ENCODE measurements around the gene SORCS3.

The SORCS3 gene

DNA sequence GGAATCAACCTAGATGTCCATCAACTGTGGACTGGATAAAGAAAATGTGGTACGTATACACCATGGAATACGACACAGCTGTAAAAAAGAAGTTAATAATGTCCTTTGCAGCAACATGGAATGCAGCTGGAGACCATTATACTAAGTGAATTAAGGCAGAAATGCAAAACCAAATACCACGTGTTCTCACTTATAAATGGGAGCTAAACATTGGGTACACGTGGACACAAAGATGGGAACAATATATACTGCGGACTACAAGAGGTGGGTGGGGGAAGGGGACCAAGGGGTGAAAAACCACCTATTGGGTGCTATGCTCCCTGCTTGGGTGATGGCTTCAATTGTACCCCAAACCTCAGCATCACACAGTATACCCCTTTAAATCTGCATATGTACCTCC, 385.5 kb downstream of the SORCS3 start:
- no peaks in the 10 kb centered on the region for H3K79me2 ChIP-seq (ENCODE audit: insufficient read depth, low read length)
- H3K27me3 ChIP-seq (ENCODE audit: low read length): no peaks in the 10 kb centered on the region
- H3K9ac ChIP-seq (ENCODE audit: low read length): no peak overlapping the region
- H3K9me2 ChIP-seq (replicated peaks; ENCODE audit: insufficient read depth, low read length): no peaks in the 10 kb centered on the region
- no peaks in the 10 kb centered on the region for H3K36me3 ChIP-seq (ENCODE audit: low read length)
- H2AFZ ChIP-seq (ENCODE audit: low read depth, low read length, severe bottlenecking): no peak overlapping the region
- H4K20me1 ChIP-seq (ENCODE audit: low read depth, low read length): no peaks in the 10 kb centered on the region
- H3K27ac ChIP-seq (ENCODE audit: low read depth, low read length): no peak overlapping the region
- H3K9me3 ChIP-seq (ENCODE audit: insufficient read depth, low read length): no peaks in the 10 kb centered on the region; the same call in 1 of the 2 replicates
- TF ChIP-seq, protein P1, sequence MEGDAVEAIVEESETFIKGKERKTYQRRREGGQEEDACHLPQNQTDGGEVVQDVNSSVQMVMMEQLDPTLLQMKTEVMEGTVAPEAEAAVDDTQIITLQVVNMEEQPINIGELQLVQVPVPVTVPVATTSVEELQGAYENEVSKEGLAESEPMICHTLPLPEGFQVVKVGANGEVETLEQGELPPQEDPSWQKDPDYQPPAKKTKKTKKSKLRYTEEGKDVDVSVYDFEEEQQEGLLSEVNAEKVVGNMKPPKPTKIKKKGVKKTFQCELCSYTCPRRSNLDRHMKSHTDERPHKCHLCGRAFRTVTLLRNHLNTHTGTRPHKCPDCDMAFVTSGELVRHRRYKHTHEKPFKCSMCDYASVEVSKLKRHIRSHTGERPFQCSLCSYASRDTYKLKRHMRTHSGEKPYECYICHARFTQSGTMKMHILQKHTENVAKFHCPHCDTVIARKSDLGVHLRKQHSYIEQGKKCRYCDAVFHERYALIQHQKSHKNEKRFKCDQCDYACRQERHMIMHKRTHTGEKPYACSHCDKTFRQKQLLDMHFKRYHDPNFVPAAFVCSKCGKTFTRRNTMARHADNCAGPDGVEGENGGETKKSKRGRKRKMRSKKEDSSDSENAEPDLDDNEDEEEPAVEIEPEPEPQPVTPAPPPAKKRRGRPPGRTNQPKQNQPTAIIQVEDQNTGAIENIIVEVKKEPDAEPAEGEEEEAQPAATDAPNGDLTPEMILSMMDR (IDR thresholded peaks at IDR 0.05; ENCODE audit: insufficient read depth, low read length, poor library complexity, severe bottlenecking): no peak
- TF ChIP-seq EZH2phosphoT487 (conservative IDR thresholded peaks at IDR 0.05; ENCODE audit: low read length): no peak
- H3K4me3 ChIP-seq (ENCODE audit: insufficient read depth, low read length, poor library complexity, severe bottlenecking): no peak overlapping the region
- no peak overlapping the region for H3K4me2 ChIP-seq (ENCODE audit: low read depth, low read length, poor library complexity, severe bottlenecking)
- H3F3A ChIP-seq (ENCODE audit: insufficient read depth): no peaks in the 10 kb centered on the region

DNA sequence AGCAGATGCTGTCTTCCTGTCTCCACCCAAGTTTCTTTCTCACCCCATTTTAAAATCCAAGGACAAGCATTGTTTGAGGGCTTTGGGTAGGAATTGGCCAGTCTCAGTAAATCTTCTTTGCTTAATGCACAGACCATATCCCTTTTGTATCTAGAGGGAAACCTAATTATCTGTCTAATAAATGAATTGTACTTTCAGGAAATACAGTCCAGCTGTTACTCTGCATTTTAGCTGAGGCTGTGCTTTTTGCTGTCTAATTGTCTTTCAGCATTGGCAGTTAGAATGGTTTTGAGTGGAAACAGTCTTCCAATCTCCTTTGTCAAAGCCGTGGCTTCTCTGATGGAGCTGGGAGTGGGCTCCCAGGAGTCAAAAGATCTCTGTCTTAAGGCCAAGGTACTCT, 388.2 kb downstream of the SORCS3 start:
- Histone ChIP-seq H3K79me2 (ENCODE audit: insufficient read depth, low read length) (no peaks in the 10 kb centered on the region), H3K27ac (ENCODE audit: low read depth, low read length) (no peak overlapping the region), H3K4me3 (ENCODE audit: insufficient read depth, low read length, poor library complexity, severe bottlenecking) (no peak overlapping the region), H3K9ac (ENCODE audit: low read length) (no peak overlapping the region), H3F3A (ENCODE audit: insufficient read depth) (no peaks in the 10 kb centered on the region), H2AFZ (ENCODE audit: low read depth, low read length, severe bottlenecking) (no peak overlapping the region), H3K9me3 (ENCODE audit: insufficient read depth, low read length) (no peaks in the 10 kb centered on the region; the same call in 1 of the 2 replicates), H3K9me2 (replicated peaks; ENCODE audit: insufficient read depth, low read length) (no peaks in the 10 kb centered on the region), H4K20me1 (ENCODE audit: low read depth, low read length) (no peaks in the 10 kb centered on the region), H3K36me3 (ENCODE audit: low read length) (no peaks in the 10 kb centered on the region), H3K27me3 (ENCODE audit: low read length) (no peaks in the 10 kb centered on the region), H3K4me2 (ENCODE audit: low read depth, low read length, poor library complexity, severe bottlenecking) (no peak overlapping the region)
- TF ChIP-seq, protein P1 (IDR thresholded peaks at IDR 0.05; ENCODE audit: insufficient read depth, low read length, poor library complexity, severe bottlenecking): no peak
- TF ChIP-seq EZH2phosphoT487 (conservative IDR thresholded peaks at IDR 0.05; ENCODE audit: low read length): no peak

DNA sequence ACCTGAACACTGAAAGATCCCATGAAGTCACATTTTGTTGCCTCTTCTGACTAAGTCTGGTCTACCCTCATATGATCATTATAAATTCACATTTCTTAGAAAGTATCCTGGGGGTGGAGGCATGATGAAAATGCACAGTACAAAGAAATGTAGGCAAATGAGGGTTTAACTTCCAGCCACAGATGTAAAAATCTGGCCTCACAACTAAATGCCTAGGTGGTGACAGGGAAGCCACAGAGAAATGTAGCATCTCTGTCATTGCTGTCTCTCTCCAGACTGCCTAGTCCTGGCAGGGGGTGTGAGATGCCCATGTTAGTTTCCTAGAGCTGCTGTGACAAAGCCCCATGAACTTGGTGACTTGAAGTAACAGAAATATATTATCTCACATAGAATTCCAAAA, 395.9 kb downstream of the SORCS3 start:
- H3K27me3 ChIP-seq (ENCODE audit: low read length): no peaks in the 10 kb centered on the region
- no peak overlapping the region for H3K4me3 ChIP-seq (ENCODE audit: insufficient read depth, low read length, poor library complexity, severe bottlenecking)
- H3F3A ChIP-seq (ENCODE audit: insufficient read depth): no peaks in the 10 kb centered on the region
- no peak overlapping the region for H3K27ac ChIP-seq (ENCODE audit: low read depth, low read length)
- H4K20me1 ChIP-seq (ENCODE audit: low read depth, low read length): no peaks in the 10 kb centered on the region
- H3K4me2 ChIP-seq (ENCODE audit: low read depth, low read length, poor library complexity, severe bottlenecking): no peak overlapping the region
- H3K9ac ChIP-seq (ENCODE audit: low read length): no peak overlapping the region
- H3K9me3 ChIP-seq (ENCODE audit: insufficient read depth, low read length): no peaks in the 10 kb centered on the region
- no peaks in the 10 kb centered on the region for H3K79me2 ChIP-seq (ENCODE audit: insufficient read depth, low read length)
- H2AFZ ChIP-seq (ENCODE audit: low read depth, low read length, severe bottlenecking): no peak overlapping the region
- no peaks in the 10 kb centered on the region for H3K9me2 ChIP-seq (replicated peaks; ENCODE audit: insufficient read depth, low read length)
- TF ChIP-seq, protein P1 (IDR thresholded peaks at IDR 0.05; ENCODE audit: insufficient read depth, low read length, poor library complexity, severe bottlenecking): no peak
- TF ChIP-seq EZH2phosphoT487 (conservative IDR thresholded peaks at IDR 0.05; ENCODE audit: low read length): no peak
- no peaks in the 10 kb centered on the region for H3K36me3 ChIP-seq (ENCODE audit: low read length)
